ENCODE measurements around the gene TSPAN9.

The TSPAN9 gene

GRCh38 chr12:3207858-3208257 is 130.7 kb downstream of the TSPAN9 start:
- DNase-seq = no peak

- DNase-seq = no peak
Observed at GRCh38 chr12:3213188-3213587, 136.0 kb downstream of the TSPAN9 start.

- DNase-seq = no peak
Observed at GRCh38 chr12:3213768-3214167, 136.6 kb downstream of the TSPAN9 start.

- no peak for DNase-seq
Observed at GRCh38 chr12:3214526-3215365, 137.6 kb downstream of the TSPAN9 start.

GRCh38 chr12:3215410-3215975 is 138.3 kb downstream of the TSPAN9 start:
- no peak for DNase-seq

GRCh38 chr12:3216097-3216496 is 138.9 kb downstream of the TSPAN9 start:
- DNase-seq = no peak

- peak; percentile 10 to 46 (median 28) for DNase-seq
Observed at GRCh38 chr12:3216726-3217682, 139.8 kb downstream of the TSPAN9 start.

GRCh38 chr12:3217683-3218079 is 140.5 kb downstream of the TSPAN9 start:
- DNase-seq = peak in 1 of 4 experiments; percentile 11

- peak in 3 of 4 experiments; percentile 9 to 38 (median 12) for DNase-seq
Observed at GRCh38 chr12:3218228-3219171, 141.3 kb downstream of the TSPAN9 start.

GRCh38 chr12:3219233-3219632 is 142.1 kb downstream of the TSPAN9 start:
- no peak for DNase-seq

- no peak for DNase-seq
Observed at GRCh38 chr12:3220382-3221321, 143.5 kb downstream of the TSPAN9 start.

GRCh38 chr12:3222306-3222705 is 145.1 kb downstream of the TSPAN9 start:
- DNase-seq = no peak

- DNase-seq = no peak
Observed at GRCh38 chr12:3222979-3223378, 145.8 kb downstream of the TSPAN9 start.

GRCh38 chr12:3223601-3224529 is 146.7 kb downstream of the TSPAN9 start:
- no peak for DNase-seq

- DNase-seq = no peak
Observed at GRCh38 chr12:3224530-3224903, 147.3 kb downstream of the TSPAN9 start.

GRCh38 chr12:3225154-3225795 is 148.1 kb downstream of the TSPAN9 start:
- DNase-seq = peak; percentile 80 to 93 (median 83)

- DNase-seq = no peak
Observed at GRCh38 chr12:3225796-3226180, 148.6 kb downstream of the TSPAN9 start.

- no peak for DNase-seq
Observed at GRCh38 chr12:3226264-3226663, 149.1 kb downstream of the TSPAN9 start.
